ENCODE measurements around the gene KIF14. TPM values are rescaled to one million over a fixed set of nuclear protein-coding genes. Genes with fewer than 3 reads are reported as not detected.

KIF14 gene
- total and polyA plus RNA-seq, 8 donors, result 0.04 to 0.22 (median 0.12) TPM; not detected in 2

- Histone ChIP-seq H3K36me3 (peaks cover 3 to 14% (median 6%) of the 10 kb centered on the region in 3 donors), H3K27ac (no peak overlapping the region), H3K4me3 (no peak overlapping the region), H3K4me1 (no peaks in the 10 kb centered on the region), H3K27me3 (no peaks in the 10 kb centered on the region), H3K9me3 (no peaks in the 10 kb centered on the region)
- TF ChIP-seq CTCF (IDR thresholded peaks at IDR 0.05), result no peak
- FAIRE-seq (no peak), ATAC-seq (no peak), DNase-seq (no peak)
- intact Hi-C loops (cut with DNase I), result no loop called here
- 93 to 98% methylated on average over 5 of the region's 5 CpGs for WGBS, 2 donors
Observed at GRCh38 chr1:200654660-200655059, 34.1 kb upstream of the KIF14 start.

GRCh38 chr1:200653022-200653462 lies 32.5 kb upstream of the KIF14 start:
- Histone ChIP-seq H3K27me3 (no peaks in the 10 kb centered on the region), H3K36me3 (peaks cover 3 to 18% (median 8%) of the 10 kb centered on the region in 3 donors), H3K9me3 (no peaks in the 10 kb centered on the region), H3K4me3 (no peak overlapping the region), H3K4me1 (no peaks in the 10 kb centered on the region), H3K27ac (no peak overlapping the region)
- WGBS, 2 donors, result 85 to 90% methylated on average over 5 of the region's 5 CpGs
- intact Hi-C loops (cut with DNase I), result no loop called here
- no peak for FAIRE-seq
- TF ChIP-seq CTCF (IDR thresholded peaks at IDR 0.05), result no peak
- no peak for ATAC-seq
- DNase-seq, result no peak

DNA sequence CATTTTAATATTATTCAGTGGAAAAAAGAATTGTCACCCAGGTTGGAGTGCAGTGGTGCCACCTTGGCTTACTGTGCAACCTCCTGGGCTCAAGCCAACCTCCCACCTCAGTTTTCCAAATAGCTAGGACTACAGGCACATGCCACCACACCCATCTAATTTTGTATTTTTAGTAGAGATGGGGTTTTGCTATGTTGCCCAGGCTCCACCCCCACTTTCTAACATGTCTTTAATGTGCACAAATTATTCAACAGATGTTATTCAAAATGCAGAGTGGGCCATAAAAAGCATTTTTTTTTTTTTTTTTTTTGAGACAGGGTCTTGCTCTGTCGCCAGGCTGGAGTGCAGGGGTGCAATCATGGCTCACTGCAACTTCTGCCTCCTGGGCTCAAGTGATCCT lies 31.8 kb upstream of the KIF14 start:
- 96 to 100% methylated on average over 1 of the region's 1 CpG for WGBS, 2 donors
- TF ChIP-seq CTCF (IDR thresholded peaks at IDR 0.05), result no peak
- ATAC-seq, result no peak

GRCh38 chr1:200646515-200646914 lies 26.0 kb upstream of the KIF14 start:
- no peak for ATAC-seq
- no peak overlapping the region for H3K4me3 ChIP-seq
- FAIRE-seq, result no peak
- TF ChIP-seq CTCF (IDR thresholded peaks at IDR 0.05), result no peak
- H3K27ac ChIP-seq, result no peak overlapping the region
- no peaks in the 10 kb centered on the region for H3K4me1 ChIP-seq
- peaks cover 0 to 15% (median 8%) of the 10 kb centered on the region in 3 donors for H3K36me3 ChIP-seq
- DNase-seq, result no peak
- H3K27me3 ChIP-seq, result no peaks in the 10 kb centered on the region
- no peaks in the 10 kb centered on the region for H3K9me3 ChIP-seq
- WGBS, 2 donors, result 97 to 98% methylated on average over 4 of the region's 4 CpGs
- intact Hi-C loops (cut with DNase I), result no loop called here

More for the DNA sequence above, 31.8 kb upstream of the KIF14 start:
- no peak for FAIRE-seq
- intact Hi-C loops (cut with DNase I), result no loop called here
- H3K27me3 ChIP-seq, result no peaks in the 10 kb centered on the region
- H3K4me3 ChIP-seq, result no peak overlapping the region
- no peak for DNase-seq
- H3K36me3 ChIP-seq, result peaks cover 3 to 20% (median 8%) of the 10 kb centered on the region in 3 donors
- H3K27ac ChIP-seq, result no peak overlapping the region
- no peaks in the 10 kb centered on the region for H3K4me1 ChIP-seq
- H3K9me3 ChIP-seq, result no peaks in the 10 kb centered on the region

GRCh38 chr1:200644021-200644420 lies 23.5 kb upstream of the KIF14 start:
- H3K4me1 ChIP-seq, result peaks cover 4 to 12% (median 9%) of the 10 kb centered on the region in 3 donors
- FAIRE-seq (peak; percentile 26), DNase-seq (no peak), ATAC-seq (no peak)
- no peak for TF ChIP-seq CTCF (IDR thresholded peaks at IDR 0.05)
- peaks cover 0 to 9% (median 8%) of the 10 kb centered on the region in 3 donors for H3K36me3 ChIP-seq
- H3K4me3 ChIP-seq, result no peak overlapping the region
- intact Hi-C loops (cut with DNase I), result no loop called here
- H3K9me3 ChIP-seq, result no peaks in the 10 kb centered on the region
- no peaks in the 10 kb centered on the region for H3K27me3 ChIP-seq
- H3K27ac ChIP-seq, result no peak overlapping the region
